SHP77 treated with DMSO at 0.1 percent for 48 hours (cell line): ENCODE measurements around the gene ICOSLG.
A peak's percentile ranks its signal among the peaks of the same experiment; 100 is the strongest.
"Not testable (repeated sequence)": the region's sequence is repeated elsewhere in the genome, so short reads cannot be mapped to it uniquely, and the experiment has no call there.

ENCODE experiments used
- DNase-seq: peaks from one replicate; lab custom pipeline; 2025; lab: John Stamatoyannopoulos, UW

ICOSLG gene, protein sequence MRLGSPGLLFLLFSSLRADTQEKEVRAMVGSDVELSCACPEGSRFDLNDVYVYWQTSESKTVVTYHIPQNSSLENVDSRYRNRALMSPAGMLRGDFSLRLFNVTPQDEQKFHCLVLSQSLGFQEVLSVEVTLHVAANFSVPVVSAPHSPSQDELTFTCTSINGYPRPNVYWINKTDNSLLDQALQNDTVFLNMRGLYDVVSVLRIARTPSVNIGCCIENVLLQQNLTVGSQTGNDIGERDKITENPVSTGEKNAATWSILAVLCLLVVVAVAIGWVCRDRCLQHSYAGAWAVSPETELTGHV

GRCh38 chr21:44240842-44241241 is at the start of gene ICOSLG:
ICOSLG (minus strand) TSS chr21:44240943; CDS start chr21:44240817, 126 bp downstream.
- not testable (repeated sequence) for DNase-seq

GRCh38 chr21:44289381-44290010 is 48.8 kb upstream of the ICOSLG start:
- no peak for DNase-seq

- no peak for DNase-seq
These were observed 47.7 kb upstream of the ICOSLG start for GRCh38 chr21:44288251-44289110.

GRCh38 chr21:44286716-44287632 is 46.2 kb upstream of the ICOSLG start:
- no peak for DNase-seq

GRCh38 chr21:44286086-44286715 is 45.5 kb upstream of the ICOSLG start:
- no peak for DNase-seq

DNA sequence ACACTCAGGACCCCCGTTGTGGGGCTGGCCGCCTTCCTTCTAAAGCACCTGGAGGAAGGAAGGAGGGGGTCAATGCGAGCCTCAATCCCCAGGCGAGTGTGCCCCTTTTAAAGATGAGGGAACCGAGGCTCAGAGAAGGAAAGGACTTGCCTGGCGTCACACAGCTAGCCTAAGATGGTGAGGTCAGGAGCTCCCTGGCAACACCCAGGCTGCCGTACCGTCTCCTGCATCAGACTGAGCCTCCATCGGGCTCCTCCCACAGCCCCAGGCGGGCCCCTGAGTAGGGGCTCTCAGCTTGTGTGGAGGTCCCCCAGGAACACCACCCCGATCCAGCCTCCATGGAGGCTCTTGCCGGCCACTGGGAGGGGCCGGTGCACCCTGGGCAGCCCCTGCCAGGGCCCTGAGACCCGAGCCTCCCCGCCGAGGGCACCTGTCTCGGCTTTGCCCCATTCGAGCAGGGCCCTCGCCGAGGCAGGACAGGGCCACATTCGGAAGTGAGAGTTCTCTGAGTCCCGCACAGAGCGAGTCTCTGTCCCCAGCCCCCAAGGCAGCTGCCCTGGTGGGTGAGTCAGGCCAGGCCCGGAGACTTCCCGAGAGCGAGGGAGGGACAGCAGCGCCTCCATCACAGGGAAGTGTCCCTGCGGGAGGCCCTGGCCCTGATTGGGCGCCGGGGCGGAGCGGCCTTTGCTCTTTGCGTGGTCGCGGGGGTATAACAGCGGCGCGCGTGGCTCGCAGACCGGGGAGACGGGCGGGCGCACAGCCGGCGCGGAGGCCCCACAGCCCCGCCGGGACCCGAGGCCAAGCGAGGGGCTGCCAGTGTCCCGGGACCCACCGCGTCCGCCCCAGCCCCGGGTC is 44.6 kb upstream of the ICOSLG start, which contains the start of gene AIRE:
Gene AIRE (plus strand): TSS at position 739 of the 855 bp plus-strand sequence. CDS start 131 bp downstream, outside the sequence.
- DNase-seq: no peak

DNA sequence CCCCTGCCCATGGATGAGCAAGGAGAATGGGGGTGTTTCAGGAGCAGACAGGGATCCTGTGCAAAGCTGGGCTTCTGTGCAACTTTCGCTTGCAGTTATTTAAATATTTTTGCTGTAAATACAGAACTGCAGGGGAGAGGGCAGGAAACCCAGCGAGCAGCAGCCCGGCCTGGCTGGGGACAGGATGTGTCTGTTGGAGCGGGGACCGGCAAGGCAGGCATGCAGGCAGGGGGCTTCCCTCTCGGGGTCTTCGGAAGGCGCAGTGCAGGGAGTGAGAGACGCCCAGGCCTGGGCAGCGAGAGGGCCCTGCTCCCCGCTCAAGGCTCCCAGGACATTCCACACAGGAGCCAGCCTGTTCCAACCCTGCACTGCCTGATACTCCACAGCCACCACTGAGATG is 43.2 kb upstream of the ICOSLG start:
- no peak for DNase-seq

- DNase-seq: not testable (repeated sequence)
These were observed 42.6 kb upstream of the ICOSLG start for GRCh38 chr21:44283211-44283785.

- no peak for DNase-seq
These were observed 41.6 kb upstream of the ICOSLG start for GRCh38 chr21:44282370-44282769.

GRCh38 chr21:44281801-44282200 is 41.1 kb upstream of the ICOSLG start:
- DNase-seq: no peak

- DNase-seq: peak; percentile 16
These were observed 38.9 kb upstream of the ICOSLG start for GRCh38 chr21:44279354-44280260.

GRCh38 chr21:44275041-44275440 is 34.3 kb upstream of the ICOSLG start:
- DNase-seq: no peak

- no peak for DNase-seq
These were observed 32.3 kb upstream of the ICOSLG start for GRCh38 chr21:44273046-44273445.

DNA sequence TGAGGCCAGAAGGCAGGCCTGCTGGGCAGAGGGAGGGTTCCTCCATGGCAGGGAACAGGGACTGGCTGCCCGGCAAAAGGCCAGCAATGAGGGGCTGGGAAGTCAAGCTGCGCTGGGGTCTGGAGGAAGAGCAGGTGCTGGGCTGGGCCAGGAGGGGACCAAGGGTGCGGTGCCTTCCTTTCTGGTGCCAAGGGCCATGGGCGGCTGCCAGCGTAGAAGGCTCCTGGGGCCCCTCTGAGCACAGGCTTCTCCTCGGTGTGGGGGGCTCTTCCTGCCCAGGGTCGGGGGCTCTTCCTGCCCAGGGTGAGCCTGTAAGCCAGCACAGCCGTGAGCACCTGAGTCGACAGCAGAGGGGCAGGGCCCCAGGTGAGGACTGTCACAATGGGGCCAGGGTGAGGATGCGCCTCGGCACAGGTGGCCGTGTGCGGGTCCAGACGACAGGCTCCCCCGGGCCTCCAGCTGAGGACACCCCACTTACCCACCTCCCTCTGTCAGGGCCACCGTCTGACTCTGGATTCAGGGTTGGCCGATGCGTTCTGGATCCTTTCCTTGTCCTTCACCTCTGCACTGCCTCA is 31.6 kb upstream of the ICOSLG start:
- DNase-seq: no peak

DNA sequence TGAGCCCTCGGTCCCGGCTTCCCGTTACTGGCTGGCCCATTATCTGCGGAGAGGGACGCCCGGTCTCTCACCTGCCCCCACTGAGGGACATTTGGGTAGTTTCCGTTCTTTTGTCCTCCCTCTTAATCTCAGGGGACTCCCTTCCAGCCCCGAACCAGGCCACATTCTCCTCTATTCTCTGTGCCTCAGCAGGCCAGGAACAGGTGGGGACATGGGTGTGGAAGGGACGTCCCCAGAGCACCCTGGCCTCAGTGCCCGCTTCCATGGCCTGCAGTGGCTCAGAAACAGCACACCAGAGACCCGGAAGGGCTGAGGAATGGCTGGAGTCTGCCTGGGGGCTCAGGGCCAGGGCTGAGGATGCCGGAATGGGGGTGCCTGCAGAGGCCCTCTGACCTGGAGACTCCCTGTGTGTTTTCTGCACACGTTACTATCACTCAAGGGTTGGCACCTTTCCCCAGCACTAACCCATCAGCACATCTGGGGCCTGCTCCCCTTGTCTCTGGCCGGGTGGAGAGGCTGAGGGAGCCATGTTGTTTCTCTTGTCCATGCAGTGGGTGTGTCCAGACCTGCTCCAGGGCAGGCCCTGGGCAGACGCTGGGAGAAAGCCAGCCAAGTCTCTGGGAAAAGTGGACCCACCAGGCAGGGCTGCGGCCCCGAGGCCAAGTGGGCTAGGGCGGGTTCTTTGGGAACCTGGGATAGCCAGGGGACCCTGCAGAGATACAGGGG is 31.0 kb upstream of the ICOSLG start:
- DNase-seq: no peak

DNA sequence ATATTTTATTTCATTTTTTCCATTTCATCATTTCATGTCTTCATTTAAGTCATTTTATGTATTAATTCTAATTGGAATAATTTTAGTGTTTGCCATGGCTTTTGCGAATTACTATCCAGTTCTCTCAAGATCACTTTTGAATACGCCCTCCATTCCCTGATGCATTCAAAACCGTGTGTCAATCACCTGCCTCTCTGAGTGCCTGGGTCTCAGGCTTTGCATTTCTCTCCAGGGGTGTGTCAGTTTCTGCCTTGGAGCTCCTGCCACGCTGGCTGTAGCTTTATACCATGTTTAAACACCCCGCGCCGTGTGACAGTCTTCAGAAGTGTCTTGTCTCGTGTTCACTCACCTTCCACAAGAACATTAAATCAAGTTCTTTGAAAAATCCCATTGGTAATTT is 28.3 kb upstream of the ICOSLG start:
- DNase-seq: no peak

DNA sequence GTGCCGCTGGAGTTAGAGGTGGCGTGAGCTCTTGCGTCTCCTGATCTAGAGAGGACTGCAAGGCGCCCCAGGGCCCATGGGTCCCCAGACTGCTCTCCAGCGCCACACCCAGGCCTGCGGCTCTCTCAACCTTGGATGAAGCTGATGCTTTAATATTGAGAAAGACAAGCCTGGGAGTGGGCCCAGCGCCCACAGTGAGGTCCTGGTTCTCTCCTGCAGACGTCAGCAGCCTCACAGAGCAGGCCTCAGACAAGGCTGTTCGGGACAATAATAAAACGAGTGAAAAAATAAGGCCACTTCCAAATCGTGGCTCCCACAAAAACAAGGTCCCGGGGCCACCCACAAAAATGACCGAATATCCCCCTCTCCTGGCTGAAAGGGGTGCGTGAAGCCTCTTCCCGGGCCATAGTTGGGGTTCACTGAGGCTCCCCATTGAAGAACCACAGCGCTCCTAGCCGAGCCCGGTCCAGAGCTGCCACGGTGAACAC is 27.0 kb upstream of the ICOSLG start:
- no peak for DNase-seq
